ENCODE measurements around the gene MESD. TPM values are rescaled to one million over a fixed set of nuclear protein-coding genes. Genes with fewer than 3 reads are reported as not detected.

The MESD gene
- total and polyA plus RNA-seq, 8 donors, result 24.2 to 44.1 (median 42.7) TPM

DNA sequence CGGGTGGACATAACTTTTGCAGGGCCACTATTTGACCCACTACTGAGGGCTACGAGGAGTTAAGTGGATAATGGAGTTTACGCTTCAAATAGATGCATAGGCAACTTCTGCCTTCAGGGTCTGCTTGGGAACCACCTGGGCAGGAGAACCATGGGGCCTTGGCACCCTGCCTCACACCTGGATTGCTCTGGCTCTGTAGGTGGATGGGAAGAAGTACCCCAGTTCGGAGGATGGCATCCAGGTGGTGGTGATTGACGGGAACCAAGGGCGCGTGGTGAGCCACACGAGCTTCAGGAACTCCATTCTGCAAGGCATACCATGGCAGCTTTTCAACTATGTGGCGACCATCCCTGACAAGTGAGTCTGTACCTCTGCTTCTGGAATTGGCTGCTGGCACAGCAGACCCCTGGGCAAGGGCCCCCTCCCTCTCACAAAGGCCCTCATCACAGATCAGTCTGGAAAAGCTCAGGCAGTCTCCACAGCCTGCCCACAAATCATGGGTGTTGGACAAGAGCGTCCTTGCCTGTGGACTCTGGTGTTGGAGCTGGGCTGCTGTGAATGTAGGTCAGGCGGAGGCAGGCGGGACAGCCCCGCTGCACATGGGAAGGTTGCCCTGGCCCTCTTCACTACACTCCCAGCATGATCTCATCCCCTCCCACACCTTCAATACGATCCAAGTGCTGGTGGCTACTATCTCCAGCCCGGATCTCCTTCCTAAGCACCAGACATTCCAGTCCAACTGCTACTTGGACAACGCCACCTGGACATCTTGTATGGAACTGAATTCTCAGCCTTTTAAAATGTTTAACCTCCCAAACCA lies 46.7 kb downstream of the MESD start:
- Histone ChIP-seq H3K27ac (no peak overlapping the region), H3K9me3 (no peaks in the 10 kb centered on the region), H3K4me3 (no peak overlapping the region), H3K36me3 (peaks cover 0 to 98% of the 10 kb centered on the region in 2 donors), H3K27me3 (no peaks in the 10 kb centered on the region), H3K4me1 (no peaks in the 10 kb centered on the region)
- peak; percentile 40 for ATAC-seq
- intact Hi-C loops (cut with DNase I), result no loop called here
- TF ChIP-seq, protein P1, sequence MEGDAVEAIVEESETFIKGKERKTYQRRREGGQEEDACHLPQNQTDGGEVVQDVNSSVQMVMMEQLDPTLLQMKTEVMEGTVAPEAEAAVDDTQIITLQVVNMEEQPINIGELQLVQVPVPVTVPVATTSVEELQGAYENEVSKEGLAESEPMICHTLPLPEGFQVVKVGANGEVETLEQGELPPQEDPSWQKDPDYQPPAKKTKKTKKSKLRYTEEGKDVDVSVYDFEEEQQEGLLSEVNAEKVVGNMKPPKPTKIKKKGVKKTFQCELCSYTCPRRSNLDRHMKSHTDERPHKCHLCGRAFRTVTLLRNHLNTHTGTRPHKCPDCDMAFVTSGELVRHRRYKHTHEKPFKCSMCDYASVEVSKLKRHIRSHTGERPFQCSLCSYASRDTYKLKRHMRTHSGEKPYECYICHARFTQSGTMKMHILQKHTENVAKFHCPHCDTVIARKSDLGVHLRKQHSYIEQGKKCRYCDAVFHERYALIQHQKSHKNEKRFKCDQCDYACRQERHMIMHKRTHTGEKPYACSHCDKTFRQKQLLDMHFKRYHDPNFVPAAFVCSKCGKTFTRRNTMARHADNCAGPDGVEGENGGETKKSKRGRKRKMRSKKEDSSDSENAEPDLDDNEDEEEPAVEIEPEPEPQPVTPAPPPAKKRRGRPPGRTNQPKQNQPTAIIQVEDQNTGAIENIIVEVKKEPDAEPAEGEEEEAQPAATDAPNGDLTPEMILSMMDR (IDR thresholded peaks at IDR 0.05), result no peak
- peak in 1 of 4 donors; percentile 20 for DNase-seq

DNA sequence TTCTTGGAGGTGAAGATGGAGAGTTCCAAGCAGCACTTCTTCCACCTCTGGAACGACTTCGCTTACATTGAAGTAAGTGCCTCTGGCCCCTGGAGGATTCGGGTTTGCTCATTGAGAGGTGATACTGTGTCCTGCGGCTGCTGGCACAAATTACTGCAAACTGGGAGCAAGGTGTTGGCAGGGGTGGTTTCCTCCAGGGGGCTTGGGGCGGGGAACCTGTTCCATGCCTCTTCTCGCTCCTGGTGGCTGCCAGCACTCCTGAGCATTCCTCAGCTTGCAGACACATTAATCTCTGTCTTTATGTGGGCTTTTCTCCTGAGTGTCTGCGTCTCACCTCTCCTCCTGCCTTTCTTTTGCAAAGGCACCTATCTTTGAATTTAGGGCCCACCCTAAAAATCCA lies 47.4 kb downstream of the MESD start:
- intact Hi-C loops (cut with DNase I), result no loop called here
- no peaks in the 10 kb centered on the region for H3K4me1 ChIP-seq
- H3K36me3 ChIP-seq, result peaks cover 0 to 97% of the 10 kb centered on the region in 2 donors
- TF ChIP-seq, protein P1 (IDR thresholded peaks at IDR 0.05), result no peak
- ATAC-seq, result no peak
- no peak for DNase-seq
- no peak overlapping the region for H3K27ac ChIP-seq
- H3K4me3 ChIP-seq, result no peak overlapping the region
- H3K9me3 ChIP-seq, result no peaks in the 10 kb centered on the region
- no peaks in the 10 kb centered on the region for H3K27me3 ChIP-seq

GRCh38 chr15:80940851-80941250 lies 48.8 kb downstream of the MESD start:
- intact Hi-C loops (cut with DNase I), result no loop called here
- Histone ChIP-seq H3K4me1 (no peaks in the 10 kb centered on the region), H3K9me3 (no peaks in the 10 kb centered on the region), H3K27ac (no peak overlapping the region), H3K36me3 (peaks cover 0 to 97% of the 10 kb centered on the region in 2 donors), H3K4me3 (no peak overlapping the region), H3K27me3 (no peaks in the 10 kb centered on the region)
- no peak for ATAC-seq
- TF ChIP-seq, protein P1 (IDR thresholded peaks at IDR 0.05), result no peak
- no peak for DNase-seq

GRCh38 chr15:80940331-80940730 lies 49.3 kb downstream of the MESD start:
- H3K27me3 ChIP-seq, result no peaks in the 10 kb centered on the region
- DNase-seq (no peak), ATAC-seq (no peak)
- no peak overlapping the region for H3K4me3 ChIP-seq
- TF ChIP-seq, protein P1 (IDR thresholded peaks at IDR 0.05), result no peak
- H3K9me3 ChIP-seq, result no peaks in the 10 kb centered on the region
- no peak overlapping the region for H3K27ac ChIP-seq
- H3K4me1 ChIP-seq, result no peaks in the 10 kb centered on the region
- peaks cover 0 to 92% of the 10 kb centered on the region in 2 donors for H3K36me3 ChIP-seq
- intact Hi-C loops (cut with DNase I), result no loop called here

DNA sequence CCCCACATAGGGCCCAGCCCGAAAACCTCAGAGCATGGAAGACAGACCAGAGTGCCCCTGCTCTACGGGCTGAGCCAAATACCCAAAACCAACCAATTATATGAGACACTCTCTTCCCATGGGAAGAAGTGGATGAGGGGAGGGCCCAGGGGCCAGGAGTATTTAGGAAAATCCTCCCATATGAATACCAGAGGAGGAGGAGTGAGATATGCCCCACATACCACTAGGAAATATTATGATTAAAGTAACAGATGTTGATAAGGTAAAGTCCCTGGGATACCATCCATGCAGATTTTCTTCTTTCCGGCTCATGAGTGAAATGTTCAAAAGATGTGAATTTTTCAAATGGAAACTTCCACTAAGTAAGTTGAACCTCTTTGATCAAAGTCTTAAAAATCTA lies 50.4 kb downstream of the MESD start:
- ATAC-seq, result no peak

More for the DNA sequence above, 50.4 kb downstream of the MESD start:
- Histone ChIP-seq H3K36me3 (peaks cover 0 to 81% of the 10 kb centered on the region in 2 donors), H3K4me3 (no peak overlapping the region), H3K27me3 (no peaks in the 10 kb centered on the region), H3K27ac (no peak overlapping the region), H3K4me1 (no peaks in the 10 kb centered on the region), H3K9me3 (no peaks in the 10 kb centered on the region)
- TF ChIP-seq, protein P1 (IDR thresholded peaks at IDR 0.05), result no peak
- no peak for DNase-seq
- intact Hi-C loops (cut with DNase I), result no loop called here
